ENCODE data around the gene CLIP2. TPM values are rescaled to one million over a fixed set of nuclear protein-coding genes. Genes with fewer than 3 reads are reported as not detected.

CLIP2 gene
- total and polyA plus RNA-seq, 2 of the 8 experiments (the other 6 are each of a cell fraction or from before 2014, with no cell fraction given) = 8.3 to 41.5 TPM

GRCh38 chr7:74449809-74450397, 160.7 kb downstream of the CLIP2 start:
- Histone ChIP-seq H2BK20ac (ENCODE audit: low read length) (no peak overlapping the region), H3K9me3 (ENCODE audit: insufficient read depth in 2 of 2, low read depth in 1 of 2, low read length in 1 of 2) (no peaks in the 10 kb centered on the region), H3K4me2 (ENCODE audit: insufficient read depth in 1 of 2, low read depth in 2 of 2, low read length in 2 of 2) (no peak overlapping the region), H4K8ac (ENCODE audit: extremely low read depth, insufficient read depth, low read length) (no peak overlapping the region), H3K4me3 (ENCODE audit: extremely low read depth in 1 of 4, insufficient read depth in 2 of 4, low read depth in 3 of 4, low read length in 4 of 4) (no peak overlapping the region), H2BK15ac (ENCODE audit: low read length) (no peak overlapping the region), H3K14ac (ENCODE audit: insufficient read length) (no peak overlapping the region), H3K79me2 (ENCODE audit: control insufficient read depth in 1 of 2, insufficient read depth in 2 of 2, low read length in 2 of 2) (peaks cover 0 to 4% of the 10 kb centered on the region in 2 experiments; a peak in 1 of 4 replicates), H2BK120ac (replicated peaks; ENCODE audit: low read depth, low read length) (no peak overlapping the region), H3K56ac (replicated peaks; ENCODE audit: insufficient read length, low read depth, low read length) (no peak overlapping the region), H4K20me1 (replicated peaks in 1 of 2; ENCODE audit: control insufficient read depth in 1 of 2, insufficient read depth in 2 of 2, low read length in 2 of 2) (no peaks in the 10 kb centered on the region), H3K79me1 (ENCODE audit: low read depth, low read length) (no peaks in the 10 kb centered on the region), H2BK12ac (ENCODE audit: low read depth, low read length) (no peak overlapping the region; the same call in 1 of the 2 replicates), H2BK5ac (ENCODE audit: low read depth, low read length) (no peak overlapping the region), H3K4me1 (replicated peaks in 1 of 4; ENCODE audit: control insufficient read depth in 3 of 4, insufficient read depth in 4 of 4, low read length in 3 of 4) (peaks cover 0 to 9% (median 5%) of the 10 kb centered on the region in 4 experiments; a peak in 6 of 7 replicates), H3K23me2 (ENCODE audit: low read depth, low read length) (peaks cover 4% of the 10 kb centered on the region; the same call in 1 of the 2 replicates), H3K27me3 (replicated peaks in 1 of 4; ENCODE audit: control insufficient read depth in 3 of 4, extremely low read depth in 1 of 4, insufficient read depth in 3 of 4, low read length in 3 of 4) (no peaks in the 10 kb centered on the region), H3K27ac (ENCODE audit: low read depth, low read length) (no peak overlapping the region), H3K9ac (replicated peaks in 1 of 4; ENCODE audit: extremely low read depth in 1 of 4, low read depth in 3 of 4, low read length in 3 of 4) (no peak overlapping the region), H2AFZ (ENCODE audit: low read length) (no peak overlapping the region), H4K91ac (replicated peaks; ENCODE audit: insufficient read length, low read length) (no peak overlapping the region), H3K4ac (replicated peaks; ENCODE audit: insufficient read length, low read depth, low read length) (no peak overlapping the region), H3K36me3 (ENCODE audit: control insufficient read depth in 2 of 4, insufficient read depth in 4 of 4, low read length in 3 of 4) (no peaks in the 10 kb centered on the region), H3K18ac (ENCODE audit: extremely low read depth, low read length) (no peak overlapping the region), H4K5ac (ENCODE audit: insufficient read length, low read depth, low read length) (no peak overlapping the region), H3K23ac (ENCODE audit: insufficient read length) (no peak overlapping the region), H2AK5ac (ENCODE audit: low read depth, low read length) (no peak overlapping the region)
- POLR2A ChIA-PET (ENCODE audit: partially characterized antibody) = interaction anchor here (0.7 to 1.4 kb wide), 3 partner anchors 9 to 23 kb away, joined by 3 to 6 read pairs (median 3); no protein-coding TSS in a partner anchor
- 57% methylated on average over 15 of the region's 15 CpGs; no CpG with 5 or more reads in 1 of the 2 experiments for WGBS, 2 experiments (ENCODE audit: extremely low coverage in 1 of 2, insufficient coverage in 1 of 2, insufficient read length in 1 of 2, insufficient replicate concordance in 2 of 2, low coverage in 1 of 2, low lambda C conversion rate in 2 of 2, missing lambda C conversion rate in 1 of 2)
- DNase-seq (ENCODE audit: low read depth in 1 of 2, low spot score in 2 of 2) = peak; percentile 82 to 97
- peak; percentile 13 for FAIRE-seq
- CTCF ChIA-PET (ENCODE audit: partially characterized antibody) = interaction anchor here (0.7 to 3.8 kb wide), 36 partner anchors 10 to 243 kb away, joined by 3 to 34 read pairs (median 4); no protein-coding TSS in a partner anchor
- no peak for TF ChIP-seq SIRT6 (IDR thresholded peaks at IDR 0.05; ENCODE audit: low read length)
- no peak for TF ChIP-seq BACH1 (IDR thresholded peaks at IDR 0.05; ENCODE audit: low read length)
- TF ChIP-seq NANOG (IDR thresholded peaks at IDR 0.05; ENCODE audit: insufficient read depth, low read depth, low read length, poor library complexity, severe bottlenecking) = no peak
- TF ChIP-seq SIN3A (conservative IDR thresholded peaks at IDR 0.05 in 1 of 2, IDR thresholded peaks at IDR 0.05 in 1 of 2; ENCODE audit: low read depth in 1 of 2, low read length in 2 of 2) = 0 out of 4 replicates have a peak, but pooled peaks of 1 of the 2 experiments have one; percentile 43
- TF ChIP-seq RXRA (IDR thresholded peaks at IDR 0.05; ENCODE audit: insufficient read depth, low read depth, low read length) = 0 out of 2 replicates have a peak, but pooled peaks have one; percentile 69
- TF ChIP-seq MAFK (IDR thresholded peaks at IDR 0.05; ENCODE audit: low read depth, low read length) = no peak
- TF ChIP-seq YY1 (IDR thresholded peaks at IDR 0.05; ENCODE audit: low read depth, low read length) = peak; percentile 73
- TF ChIP-seq HDAC2 (IDR thresholded peaks at IDR 0.05; ENCODE audit: borderline replicate concordance in 1 of 2, low read depth in 2 of 2, low read length in 2 of 2) = peak in 1 of 2 experiments; percentile 49; a peak in 1 of 4 replicates
- TF ChIP-seq, protein P1, sequence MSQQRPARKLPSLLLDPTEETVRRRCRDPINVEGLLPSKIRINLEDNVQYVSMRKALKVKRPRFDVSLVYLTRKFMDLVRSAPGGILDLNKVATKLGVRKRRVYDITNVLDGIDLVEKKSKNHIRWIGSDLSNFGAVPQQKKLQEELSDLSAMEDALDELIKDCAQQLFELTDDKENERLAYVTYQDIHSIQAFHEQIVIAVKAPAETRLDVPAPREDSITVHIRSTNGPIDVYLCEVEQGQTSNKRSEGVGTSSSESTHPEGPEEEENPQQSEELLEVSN (IDR thresholded peaks at IDR 0.05) = 0 out of 2 replicates have a peak, but pooled peaks have one; percentile 36
- TF ChIP-seq HDAC6 (IDR thresholded peaks at IDR 0.05; ENCODE audit: low read depth, low read length) = no peak
- TF ChIP-seq CTBP2 (IDR thresholded peaks at IDR 0.05; ENCODE audit: borderline replicate concordance, insufficient read depth, insufficient read length, low read length) = peak; percentile 66
